Right lobe of liver (tissue), 4 donors: ENCODE results near the gene CREB3.

Experiments used
- CTCF ChIP-seq, 4 donors: fragments of 200-600 bp in 3 of 4; fragments of 450-650 bp in 1 of 4; IDR thresholded peaks; one replicate each; pipeline versions ENCODE4 v1.5.1 to v1.8.0; 2016 to 2022; ENCODE audit warnings: antibody characterized with exemption in 4 of 4, mild to moderate bottlenecking in 2 of 4
- POLR2A ChIP-seq: fragments of 450-650 bp; IDR thresholded peaks from one replicate; pipeline ENCODE4 v1.6.1; 2017; ENCODE audit warnings: antibody characterized with exemption, mild to moderate bottlenecking
- donor health status: DM: no; HTN: no; CAD: no.
- donor health status: DM: no; HTN: no; CAD: no.
- donor health status: DM: no; HTN: yes; CAD: no.

GRCh38 chr9:35691334-35691650, 41.2 kb upstream of the CREB3 start:
- no peak for TF ChIP-seq CTCF (IDR thresholded peaks at IDR 0.05)
- no peak for TF ChIP-seq POLR2A
